NCI-H1105 treated with DMSO at 0.1 percent for 48 hours (cell line): ENCODE measurements around the gene AIFM2.
"Not testable (repeated sequence)": the region's sequence is repeated elsewhere in the genome, so short reads cannot be mapped to it uniquely, and the experiment has no call there.

Experiments used
- DNase-seq: peaks from one replicate; lab custom pipeline; 2025; lab: John Stamatoyannopoulos, UW

The AIFM2 gene

GRCh38 chr10:70132098-70133029, at the start of gene AIFM2:
Gene AIFM2, minus strand, starts transcription at chr10:70132825. Its CDS starts 8,741 bp downstream, at chr10:70124084.
- peak; percentile 48 for DNase-seq

- not testable (repeated sequence) for DNase-seq
These were observed 46.6 kb upstream of the AIFM2 start for GRCh38 chr10:70179209-70179608.

GRCh38 chr10:70178139-70178725, 45.6 kb upstream of the AIFM2 start:
- no peak for DNase-seq

GRCh38 chr10:70176441-70176840, 43.8 kb upstream of the AIFM2 start:
- DNase-seq = no peak

GRCh38 chr10:70175516-70175915, 42.9 kb upstream of the AIFM2 start:
- no peak for DNase-seq

GRCh38 chr10:70174058-70174741, 41.6 kb upstream of the AIFM2 start:
- DNase-seq = no peak

GRCh38 chr10:70169649-70170364, 37.2 kb upstream of the AIFM2 start:
- no peak for DNase-seq

GRCh38 chr10:70169011-70169410, 36.4 kb upstream of the AIFM2 start:
- no peak for DNase-seq

GRCh38 chr10:70167246-70167645, 34.6 kb upstream of the AIFM2 start:
- DNase-seq = no peak

- no peak for DNase-seq
These were observed 33.8 kb upstream of the AIFM2 start for GRCh38 chr10:70166394-70166793.

- no peak for DNase-seq
These were observed 31.5 kb upstream of the AIFM2 start for GRCh38 chr10:70164163-70164562.

GRCh38 chr10:70163448-70163847, 30.8 kb upstream of the AIFM2 start:
- no peak for DNase-seq

GRCh38 chr10:70162892-70163201, 30.2 kb upstream of the AIFM2 start:
- no peak for DNase-seq

GRCh38 chr10:70162151-70162891, 29.7 kb upstream of the AIFM2 start:
- DNase-seq = no peak

GRCh38 chr10:70160798-70161197, 28.2 kb upstream of the AIFM2 start:
- no peak for DNase-seq

- not testable (repeated sequence) for DNase-seq
These were observed 26.7 kb upstream of the AIFM2 start for GRCh38 chr10:70159366-70159765.

GRCh38 chr10:70158113-70158512, 25.5 kb upstream of the AIFM2 start:
- DNase-seq = no peak

- no peak for DNase-seq
These were observed 22.7 kb upstream of the AIFM2 start for GRCh38 chr10:70155255-70155838.

GRCh38 chr10:70148516-70148915, 15.9 kb upstream of the AIFM2 start:
- DNase-seq = no peak

GRCh38 chr10:70147259-70147625, 14.6 kb upstream of the AIFM2 start:
- no peak for DNase-seq
